NCI-H1105 treated with DMSO at 0.1 percent for 48 hours (cell line): ENCODE data around the gene ZMIZ1.

Experiments
- DNase-seq: peaks from one replicate; lab custom pipeline; 2025; lab: John Stamatoyannopoulos, UW

Gene ZMIZ1

GRCh38 chr10:79287973-79288723, 219.4 kb downstream of the ZMIZ1 start:
- no peak for DNase-seq

GRCh38 chr10:79289801-79290200, 221.0 kb downstream of the ZMIZ1 start:
- no peak for DNase-seq

GRCh38 chr10:79292026-79292766, 223.4 kb downstream of the ZMIZ1 start:
- DNase-seq = no peak

- DNase-seq = no peak
These were observed 224.4 kb downstream of the ZMIZ1 start for GRCh38 chr10:79292891-79293746.

GRCh38 chr10:79293841-79294581, 225.2 kb downstream of the ZMIZ1 start:
- DNase-seq = no peak

GRCh38 chr10:79295563-79295962, 226.8 kb downstream of the ZMIZ1 start:
- DNase-seq = no peak

GRCh38 chr10:79296431-79296830, 227.7 kb downstream of the ZMIZ1 start:
- DNase-seq = no peak

GRCh38 chr10:79298403-79299244, 229.9 kb downstream of the ZMIZ1 start:
- DNase-seq = no peak

GRCh38 chr10:79299397-79300241, 230.9 kb downstream of the ZMIZ1 start:
- no peak for DNase-seq

- no peak for DNase-seq
These were observed 231.9 kb downstream of the ZMIZ1 start for GRCh38 chr10:79300711-79301110.

- DNase-seq = no peak
These were observed 233.2 kb downstream of the ZMIZ1 start for GRCh38 chr10:79301754-79302530.

- no peak for DNase-seq
These were observed 235.1 kb downstream of the ZMIZ1 start for GRCh38 chr10:79303631-79304478.

GRCh38 chr10:79304479-79305087, 235.8 kb downstream of the ZMIZ1 start:
- DNase-seq = no peak

- DNase-seq = no peak
These were observed 236.7 kb downstream of the ZMIZ1 start for GRCh38 chr10:79305515-79305914.

- no peak for DNase-seq
These were observed 237.2 kb downstream of the ZMIZ1 start for GRCh38 chr10:79305988-79306387.

- no peak for DNase-seq
These were observed 238.0 kb downstream of the ZMIZ1 start for GRCh38 chr10:79306644-79307220.

GRCh38 chr10:79308016-79308415, 239.2 kb downstream of the ZMIZ1 start:
- no peak for DNase-seq
